Brain microvascular endothelial cell (primary cell): Measurements from ENCODE around the gene TMOD1.

Experiments
- DNase-seq: peaks from one replicate; pipeline ENCODE4 v3.0.0-alpha.2; 2020
- H3K27ac ChIP-seq: fragments of 250-450 bp; sonication (Bioruptor Pico); 2 replicates; pipeline ENCODE4 v1.5.1; 2020; ENCODE audit warnings: mild to moderate bottlenecking, moderate library complexity
- H3K27me3 ChIP-seq: fragments of 250-450 bp; sonication (Bioruptor Pico); replicated peaks from 2 replicates; pipeline ENCODE4 v1.5.1; 2020; ENCODE audit warnings: mild to moderate bottlenecking
- H3K36me3 ChIP-seq: fragments of 250-450 bp; sonication (Bioruptor Pico); replicated peaks from 2 replicates; pipeline ENCODE4 v1.5.1; 2020; ENCODE audit warnings: mild to moderate bottlenecking
- H3K4me3 ChIP-seq: 2 replicates; pipeline ENCODE4 v1.5.1; 2011; ENCODE audit warnings: low read depth, mild to moderate bottlenecking, control low read depth, low read length, moderate library complexity
- CTCF ChIP-seq: IDR thresholded peaks from 2 replicates; pipeline ENCODE4 v1.5.1; 2011; ENCODE audit warnings: low read depth, mild to moderate bottlenecking, moderate library complexity, low read length, control low read depth, inconsistent platforms; ENCODE audit errors: missing control alignments
- in situ Hi-C: cut with HindIII; loops from 2 replicates; pipeline ENCODE4 v1.10.0; 2017; ENCODE audit warnings: low sequenced_read_pairs, low pct_ligation_motif_present

Gene TMOD1

GRCh38 chr9:97591535-97591934, 90.1 kb downstream of the TMOD1 start:
- DNase-seq = no peak
- no peak for TF ChIP-seq CTCF
- H3K27me3 ChIP-seq = no peaks in the 10 kb centered on the region
- H3K27ac ChIP-seq = no peak overlapping the region
- no peaks in the 10 kb centered on the region for H3K36me3 ChIP-seq
- no peak overlapping the region for H3K4me3 ChIP-seq
- in situ Hi-C loops = no loop called here

GRCh38 chr9:97592126-97592525, 90.7 kb downstream of the TMOD1 start:
- no peak overlapping the region for H3K4me3 ChIP-seq
- no peak for TF ChIP-seq CTCF
- in situ Hi-C loops = no loop called here
- no peak for DNase-seq
- no peaks in the 10 kb centered on the region for H3K27me3 ChIP-seq
- no peak overlapping the region for H3K27ac ChIP-seq
- H3K36me3 ChIP-seq = no peaks in the 10 kb centered on the region

- no peak overlapping the region for H3K27ac ChIP-seq
- H3K36me3 ChIP-seq = no peaks in the 10 kb centered on the region
- no peak for DNase-seq
- H3K4me3 ChIP-seq = no peak overlapping the region
- H3K27me3 ChIP-seq = no peaks in the 10 kb centered on the region
- no peak for TF ChIP-seq CTCF
- in situ Hi-C loops = no loop called here
Measured at GRCh38 chr9:97593960-97594359, 92.5 kb downstream of the TMOD1 start.

- H3K36me3 ChIP-seq = no peaks in the 10 kb centered on the region
- in situ Hi-C loops = no loop called here
- no peak overlapping the region for H3K27ac ChIP-seq
- no peak overlapping the region for H3K4me3 ChIP-seq
- no peak for DNase-seq
- no peaks in the 10 kb centered on the region for H3K27me3 ChIP-seq
- TF ChIP-seq CTCF = no peak
Measured at GRCh38 chr9:97594381-97594921, 93.0 kb downstream of the TMOD1 start.

GRCh38 chr9:97596906-97597305, 95.4 kb downstream of the TMOD1 start:
- TF ChIP-seq CTCF = no peak
- Histone ChIP-seq H3K27me3 (no peaks in the 10 kb centered on the region), H3K36me3 (peaks cover 10% of the 10 kb centered on the region), H3K4me3 (no peak overlapping the region), H3K27ac (no peak overlapping the region)
- DNase-seq = no peak
- in situ Hi-C loops = no loop called here
